H9 (cell line): ENCODE measurements around the gene LCMT1. TPM values are rescaled to one million over a fixed set of nuclear protein-coding genes. Genes with fewer than 3 reads are reported as not detected.

ENCODE experiments used
- DNase-seq: peaks from one replicate; pipeline ENCODE4 v3.0.0-alpha.2; 2017
- H2AFZ ChIP-seq: one replicate; pipeline ENCODE4 v1.6.1; 2013; ENCODE audit warnings: mild to moderate bottlenecking, low read length, control low read depth, moderate library complexity
- H2AK5ac ChIP-seq: 2 replicates; pipeline ENCODE4 v1.6.1; 2013; ENCODE audit warnings: low read length, control low read depth, mixed read lengths; ENCODE audit not compliant: insufficient read length
- H2BK120ac ChIP-seq: one replicate; pipeline ENCODE4 v1.6.1; 2013; ENCODE audit warnings: low read depth, mild to moderate bottlenecking, low read length, control low read depth, inconsistent platforms; ENCODE audit not compliant: poor library complexity, severe bottlenecking
- H2BK12ac ChIP-seq: 2 replicates; pipeline ENCODE4 v1.6.1; 2013; ENCODE audit warnings: low read length, control low read depth, mixed read lengths, low read depth; ENCODE audit not compliant: insufficient read length
- H2BK15ac ChIP-seq: 2 replicates; pipeline ENCODE4 v1.6.1; 2013; ENCODE audit warnings: low read depth, low read length, control low read depth
- H2BK20ac ChIP-seq: one replicate; pipeline ENCODE4 v1.6.1; 2013; ENCODE audit warnings: low read depth, mild to moderate bottlenecking, low read length, control low read depth, inconsistent platforms; ENCODE audit not compliant: poor library complexity, severe bottlenecking
- H2BK5ac ChIP-seq: 2 replicates; pipeline ENCODE4 v1.6.1; 2013; ENCODE audit warnings: low read length, control low read depth, mixed read lengths; ENCODE audit not compliant: insufficient read length
- H3K14ac ChIP-seq: 2 replicates; pipeline ENCODE4 v1.6.1; 2013; ENCODE audit warnings: low read length, control low read depth; ENCODE audit not compliant: insufficient read depth
- H3K18ac ChIP-seq: 2 replicates; pipeline ENCODE4 v1.6.1; 2013; ENCODE audit warnings: low read depth, mild to moderate bottlenecking, mixed read lengths, low read length, control low read depth; ENCODE audit not compliant: insufficient read length
- H3K23ac ChIP-seq: 2 replicates; pipeline ENCODE4 v1.6.1; 2013; ENCODE audit warnings: low read length, control low read depth, mixed read lengths, low read depth; ENCODE audit not compliant: insufficient read length
- H3K23me2 ChIP-seq: 2 replicates; pipeline ENCODE4 v1.6.1; 2013; ENCODE audit warnings: low read depth, mild to moderate bottlenecking, mixed read lengths, low read length, control low read depth; ENCODE audit not compliant: insufficient read length, poor library complexity, severe bottlenecking
- H3K27ac ChIP-seq: 2 replicates; pipeline ENCODE4 v1.5.1; 2013; ENCODE audit warnings: low read length, control low read depth, mixed read lengths, low read depth; ENCODE audit not compliant: insufficient read length
- H3K27me3 ChIP-seq: 2 replicates; pipeline ENCODE4 v1.6.1; 2013; ENCODE audit warnings: low read length, control low read depth, inconsistent platforms; ENCODE audit not compliant: insufficient read depth
- H3K4ac ChIP-seq: 2 replicates; pipeline ENCODE4 v1.6.1; 2013; ENCODE audit warnings: low read depth, mild to moderate bottlenecking, control low read depth, inconsistent platforms, low read length, moderate library complexity
- H3K4me1 ChIP-seq: 2 replicates; pipeline ENCODE4 v1.6.1; 2013; ENCODE audit warnings: low read length, control low read depth, inconsistent platforms; ENCODE audit not compliant: insufficient read depth
- H3K4me2 ChIP-seq: 2 replicates; pipeline ENCODE4 v1.6.1; 2013; ENCODE audit warnings: low read length, control low read depth, mixed read lengths; ENCODE audit not compliant: insufficient read length, insufficient read depth
- H3K56ac ChIP-seq: 2 replicates; pipeline ENCODE4 v1.6.1; 2013; ENCODE audit warnings: low read depth, mild to moderate bottlenecking, mixed read lengths, low read length, control low read depth; ENCODE audit not compliant: insufficient read length
- H3K79me1 ChIP-seq: 2 replicates; pipeline ENCODE4 v1.6.1; 2013; ENCODE audit warnings: low read depth, mild to moderate bottlenecking, moderate library complexity, low read length, control low read depth, inconsistent platforms; ENCODE audit not compliant: insufficient read depth, poor library complexity, severe bottlenecking
- H3K79me2 ChIP-seq: 2 replicates; pipeline ENCODE4 v1.6.1; 2013; ENCODE audit warnings: low read length, control low read depth, inconsistent platforms; ENCODE audit not compliant: insufficient read depth
- H3K9ac ChIP-seq: 2 replicates; pipeline ENCODE4 v1.6.1; 2013; ENCODE audit warnings: low read length, control low read depth, mixed read lengths; ENCODE audit not compliant: insufficient read length; ENCODE audit errors: extremely low read depth
- H3K9me3 ChIP-seq: one replicate; pipeline ENCODE4 v1.6.1; 2013; ENCODE audit warnings: low read depth, low read length, inconsistent platforms; ENCODE audit not compliant: control insufficient read depth
- H3T11ph ChIP-seq: one replicate; pipeline ENCODE4 v1.6.1; 2013; ENCODE audit warnings: mild to moderate bottlenecking, low read length, control low read depth, inconsistent platforms
- H4K20me1 ChIP-seq: one replicate; pipeline ENCODE4 v1.6.1; 2013; ENCODE audit not compliant: control insufficient read depth, insufficient read length, insufficient read depth
- H4K5ac ChIP-seq: 2 replicates; pipeline ENCODE4 v1.6.1; 2013; ENCODE audit warnings: low read depth, mild to moderate bottlenecking, mixed read lengths, low read length, control low read depth; ENCODE audit not compliant: insufficient read length
- H4K8ac ChIP-seq: replicated peaks from 2 replicates; pipeline ENCODE4 v1.6.1; 2013; ENCODE audit warnings: low read length, control low read depth, mixed read lengths, low read depth; ENCODE audit not compliant: insufficient read length
- H4K91ac ChIP-seq: 2 replicates; pipeline ENCODE4 v1.6.1; 2013; ENCODE audit warnings: low read depth, mild to moderate bottlenecking, moderate library complexity, mixed read lengths, low read length, control low read depth; ENCODE audit not compliant: insufficient read length
- H3K27ac Mint-ChIP-seq, 3 experiments: 2 replicates in 2 of 3; 3 replicates in 1 of 3; pipeline ENCODE4 v1.8.0; 2020 to 2021; ENCODE audit warnings: mixed read lengths in 3 of 3, mild to moderate bottlenecking in 1 of 3, moderate library complexity in 1 of 3
- H3K27me3 Mint-ChIP-seq: 2 replicates; pipeline ENCODE4 v1.8.0; 2021; ENCODE audit warnings: low read depth, mild to moderate bottlenecking, moderate library complexity, mixed read lengths
- H3K36me3 Mint-ChIP-seq, 3 experiments: 2 replicates in 2 of 3; 3 replicates in 1 of 3; pipeline ENCODE4 v1.8.0; 2020 to 2021; ENCODE audit warnings: low read depth in 3 of 3, mixed read lengths in 3 of 3; ENCODE audit not compliant: insufficient read depth in 1 of 3
- H3K4me1 Mint-ChIP-seq, 2 experiments: 2 replicates each; pipeline ENCODE4 v1.8.0; 2020; ENCODE audit warnings: mixed read lengths in 2 of 2
- H3K4me3 Mint-ChIP-seq, 2 experiments: 2 replicates in 1 of 2; 3 replicates in 1 of 2; pipeline ENCODE4 v1.8.0; 2020 to 2021; ENCODE audit warnings: mild to moderate bottlenecking in 2 of 2, mixed read lengths in 2 of 2, moderate library complexity in 1 of 2
- H3K9me3 Mint-ChIP-seq, 2 experiments: 2 replicates in 1 of 2; 3 replicates in 1 of 2; pipeline ENCODE4 v1.8.0; 2020; ENCODE audit warnings: mild to moderate bottlenecking in 2 of 2, mixed read lengths in 2 of 2, moderate library complexity in 1 of 2
- WGBS: extraction: QIAGEN DNeasy Blood & Tissue Kit; methylation state at CpG from one replicate; pipeline ENCODE4 v1.1.7; 2013; ENCODE audit warnings: missing lambda C conversion rate, low lambda C conversion rate, mixed read lengths; ENCODE audit not compliant: insufficient read length; ENCODE audit errors: extremely low coverage; 5-methylcytosine and 5-hydroxymethylcytosine counted together
- total RNA-seq: library from RNA; stranded (reverse); gene quantifications from 2 replicates; pipeline ENCODE4 v1.2.1, GENCODE V29; 2021
- TF ChIP-seq, protein P1 (sequence below): fragments of 200-600 bp; sonication (generic); conservative IDR thresholded peaks from 3 replicates; pipeline ENCODE4 v1.8.0; 2021; ENCODE audit warnings: antibody characterized with exemption, mild to moderate bottlenecking

LCMT1 gene
- total RNA-seq, 1 experiment from 2014 or later = 81.2 TPM

DNA sequence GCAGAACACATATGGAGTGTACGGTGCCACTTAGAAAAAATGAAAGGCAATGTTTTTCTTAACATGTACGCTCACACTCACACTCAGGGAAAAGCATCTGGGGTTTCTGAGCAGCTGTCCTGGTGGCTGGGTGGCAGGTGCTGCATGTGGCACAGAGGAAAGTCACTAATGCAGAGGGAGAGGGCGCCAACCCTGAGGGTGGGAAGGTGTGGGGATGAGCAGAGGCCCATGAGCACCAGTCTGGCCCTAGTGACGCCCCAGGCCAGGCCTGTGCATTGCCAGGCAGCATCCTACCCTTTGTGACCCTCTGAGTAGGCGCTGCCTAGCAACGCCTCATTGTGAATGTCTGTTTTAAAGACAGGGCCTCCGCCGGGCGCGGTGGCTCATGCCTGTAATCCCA lies 19.1 kb upstream of the LCMT1 start:
- no peak overlapping the region for H3K18ac ChIP-seq
- no peak overlapping the region for H3K23ac ChIP-seq
- WGBS = no CpG with 5 or more reads among the region's 10 CpGs
- H3K9ac ChIP-seq = no peak overlapping the region
- no peak overlapping the region for H3K56ac ChIP-seq
- Mint-ChIP-seq H3K36me3 (no peaks in the 10 kb centered on the region), H3K27ac (no peak overlapping the region), H3K27me3 (peaks cover 28% of the 10 kb centered on the region), H3K4me3 (no peak overlapping the region), H3K9me3 (no peaks in the 10 kb centered on the region), H3K4me1 (no peaks in the 10 kb centered on the region)
- no peak overlapping the region for H4K5ac ChIP-seq
- no peak overlapping the region for H3K14ac ChIP-seq
- H3K4ac ChIP-seq = no peak overlapping the region
- no peak overlapping the region for H2BK5ac ChIP-seq
- no peak overlapping the region for H2AK5ac ChIP-seq
- no peak overlapping the region for H2BK120ac ChIP-seq
- no peaks in the 10 kb centered on the region for H4K20me1 ChIP-seq
- no peak overlapping the region for H4K8ac ChIP-seq
- H2BK20ac ChIP-seq = no peak overlapping the region
- H4K91ac ChIP-seq = no peak overlapping the region
- no peak overlapping the region for H3K4me2 ChIP-seq
- no peaks in the 10 kb centered on the region for H3K4me1 ChIP-seq
- no peak overlapping the region for H3T11ph ChIP-seq
- DNase-seq = no peak
- H3K79me1 ChIP-seq = no peaks in the 10 kb centered on the region
- no peak overlapping the region for H2AFZ ChIP-seq
- no peak overlapping the region for H2BK15ac ChIP-seq
- no peak overlapping the region for H3K27ac ChIP-seq
- H3K9me3 ChIP-seq = no peaks in the 10 kb centered on the region
- TF ChIP-seq, protein P1, sequence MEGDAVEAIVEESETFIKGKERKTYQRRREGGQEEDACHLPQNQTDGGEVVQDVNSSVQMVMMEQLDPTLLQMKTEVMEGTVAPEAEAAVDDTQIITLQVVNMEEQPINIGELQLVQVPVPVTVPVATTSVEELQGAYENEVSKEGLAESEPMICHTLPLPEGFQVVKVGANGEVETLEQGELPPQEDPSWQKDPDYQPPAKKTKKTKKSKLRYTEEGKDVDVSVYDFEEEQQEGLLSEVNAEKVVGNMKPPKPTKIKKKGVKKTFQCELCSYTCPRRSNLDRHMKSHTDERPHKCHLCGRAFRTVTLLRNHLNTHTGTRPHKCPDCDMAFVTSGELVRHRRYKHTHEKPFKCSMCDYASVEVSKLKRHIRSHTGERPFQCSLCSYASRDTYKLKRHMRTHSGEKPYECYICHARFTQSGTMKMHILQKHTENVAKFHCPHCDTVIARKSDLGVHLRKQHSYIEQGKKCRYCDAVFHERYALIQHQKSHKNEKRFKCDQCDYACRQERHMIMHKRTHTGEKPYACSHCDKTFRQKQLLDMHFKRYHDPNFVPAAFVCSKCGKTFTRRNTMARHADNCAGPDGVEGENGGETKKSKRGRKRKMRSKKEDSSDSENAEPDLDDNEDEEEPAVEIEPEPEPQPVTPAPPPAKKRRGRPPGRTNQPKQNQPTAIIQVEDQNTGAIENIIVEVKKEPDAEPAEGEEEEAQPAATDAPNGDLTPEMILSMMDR = no peak
- H3K27me3 ChIP-seq = no peaks in the 10 kb centered on the region
- no peak overlapping the region for H2BK12ac ChIP-seq
- no peaks in the 10 kb centered on the region for H3K79me2 ChIP-seq
- no peaks in the 10 kb centered on the region for H3K23me2 ChIP-seq
